Activated naive CD4-positive, alpha-beta T cell treated with anti-CD3 and anti-CD28 coated beads, Interleukin-2, amount 50 U/mL, for 72 hours (primary cell): ENCODE data around the gene PROSER2. TPM values are rescaled to one million over a fixed set of nuclear protein-coding genes. Genes with fewer than 3 reads are reported as not detected.
"Not testable (repeated sequence)": the region's sequence is repeated elsewhere in the genome, so short reads cannot be mapped to it uniquely, and the experiment has no call there.

ENCODE experiments used
- ATAC-seq, 2 donors: fragments of 150-1000 bp; cut with Tn5 transposase; 2 replicates each; pipeline ENCODE4 v1.10.0; 2021; ENCODE audit warnings: mild to moderate bottlenecking in 2 of 2, moderate library complexity in 2 of 2
- DNase-seq, 2 donors: peaks; one replicate each; pipeline ENCODE4 v3.0.0; 2021 to 2022; ENCODE audit warnings: low spot score in 2 of 2
- H3K27ac Mint-ChIP-seq, 2 donors: one replicate each; pipeline ENCODE4 v1.8.0; 2022; ENCODE audit warnings: mild to moderate bottlenecking in 2 of 2, mixed read lengths in 2 of 2
- H3K36me3 Mint-ChIP-seq, 2 donors: one replicate each; pipeline ENCODE4 v1.8.0; 2022; ENCODE audit warnings: mixed read lengths in 2 of 2
- H3K9me3 Mint-ChIP-seq, 2 donors: one replicate each; pipeline ENCODE4 v1.8.0; 2022; ENCODE audit warnings: mixed read lengths in 2 of 2
- total RNA-seq, 2 donors: library from RNA; stranded (reverse); gene quantifications; one replicate each; pipeline ENCODE4 v1.2.3, GENCODE V29; 2022

The PROSER2 gene
- total RNA-seq, 2 donors from 2014 or later, result 0.55 to 1.2 TPM

- ATAC-seq, result no peak
- no peaks in the 10 kb centered on the region for H3K9me3 Mint-ChIP-seq
- H3K36me3 Mint-ChIP-seq, result no peaks in the 10 kb centered on the region
- no peak overlapping the region for H3K27ac Mint-ChIP-seq
- peak in 1 of 2 donors; percentile 34 for DNase-seq
These were observed 26.8 kb downstream of the PROSER2 start for GRCh38 chr10:11849911-11850310.

GRCh38 chr10:11851910-11852309 lies 28.8 kb downstream of the PROSER2 start:
- ATAC-seq (no peak), DNase-seq (no peak)
- no peaks in the 10 kb centered on the region for H3K9me3 Mint-ChIP-seq
- no peak overlapping the region for H3K27ac Mint-ChIP-seq
- no peaks in the 10 kb centered on the region for H3K36me3 Mint-ChIP-seq

GRCh38 chr10:11852637-11853036 lies 29.5 kb downstream of the PROSER2 start:
- DNase-seq, H3K27ac Mint-ChIP-seq, ATAC-seq, H3K36me3 Mint-ChIP-seq, H3K9me3 Mint-ChIP-seq: not testable (repeated sequence)

- no peak for ATAC-seq
- no peaks in the 10 kb centered on the region for H3K9me3 Mint-ChIP-seq
- H3K27ac Mint-ChIP-seq, result no peak overlapping the region
- no peak for DNase-seq
- H3K36me3 Mint-ChIP-seq, result no peaks in the 10 kb centered on the region
These were observed 30.3 kb downstream of the PROSER2 start for GRCh38 chr10:11853468-11853867.

- no peaks in the 10 kb centered on the region for H3K9me3 Mint-ChIP-seq
- H3K36me3 Mint-ChIP-seq, result no peaks in the 10 kb centered on the region
- ATAC-seq (no peak), DNase-seq (no peak)
- no peak overlapping the region for H3K27ac Mint-ChIP-seq
These were observed 31.1 kb downstream of the PROSER2 start for GRCh38 chr10:11854301-11854700.

GRCh38 chr10:11856089-11856488 lies 32.9 kb downstream of the PROSER2 start:
- Mint-ChIP-seq H3K36me3 (no peaks in the 10 kb centered on the region), H3K9me3 (no peaks in the 10 kb centered on the region), H3K27ac (no peak overlapping the region)
- ATAC-seq (no peak), DNase-seq (no peak)

DNA sequence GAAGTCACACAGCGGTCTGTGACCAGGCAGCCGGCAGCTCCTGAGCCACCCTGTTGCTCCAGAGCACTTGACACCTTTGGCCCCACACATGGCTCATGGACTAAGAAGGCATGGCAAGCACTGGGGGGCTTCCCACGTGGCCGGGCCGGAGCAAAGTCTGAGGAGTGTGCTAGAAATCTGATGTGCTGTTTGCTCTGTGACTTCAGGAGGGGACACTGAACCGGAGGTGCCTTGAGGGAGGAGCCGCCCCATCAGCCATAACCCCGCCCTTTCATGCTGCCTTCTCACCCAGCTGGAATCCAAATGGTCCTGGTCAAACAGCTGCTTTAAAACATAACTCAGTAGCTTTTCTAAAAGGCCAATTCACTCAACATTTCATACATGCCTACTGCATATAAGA lies 33.5 kb downstream of the PROSER2 start:
- ATAC-seq, result no peak
- Mint-ChIP-seq H3K27ac (no peak overlapping the region), H3K9me3 (no peaks in the 10 kb centered on the region), H3K36me3 (no peaks in the 10 kb centered on the region)
- DNase-seq, result no peak

DNA sequence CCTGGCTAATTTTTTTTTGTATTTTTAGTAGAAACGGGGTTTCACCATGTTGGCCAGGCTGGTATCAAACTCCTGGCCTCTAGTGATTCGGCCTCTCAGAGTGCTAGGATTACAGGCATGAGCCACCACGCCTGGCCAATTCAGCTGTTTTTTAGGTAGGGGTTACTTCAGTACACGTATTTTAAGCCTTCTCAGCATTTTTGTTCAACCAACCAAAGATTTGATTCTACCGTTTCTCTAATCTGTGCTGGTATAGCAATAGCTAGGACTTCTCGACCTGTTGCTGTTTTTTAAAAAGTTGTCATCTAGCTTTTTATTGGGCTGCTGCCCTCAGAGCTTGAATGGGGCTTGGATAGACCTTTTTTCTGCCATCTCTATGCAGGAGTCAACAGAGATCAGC lies 34.9 kb downstream of the PROSER2 start:
- Mint-ChIP-seq H3K36me3 (no peaks in the 10 kb centered on the region), H3K9me3 (no peaks in the 10 kb centered on the region), H3K27ac (no peak overlapping the region)
- no peak for ATAC-seq
- DNase-seq, result no peak

DNA sequence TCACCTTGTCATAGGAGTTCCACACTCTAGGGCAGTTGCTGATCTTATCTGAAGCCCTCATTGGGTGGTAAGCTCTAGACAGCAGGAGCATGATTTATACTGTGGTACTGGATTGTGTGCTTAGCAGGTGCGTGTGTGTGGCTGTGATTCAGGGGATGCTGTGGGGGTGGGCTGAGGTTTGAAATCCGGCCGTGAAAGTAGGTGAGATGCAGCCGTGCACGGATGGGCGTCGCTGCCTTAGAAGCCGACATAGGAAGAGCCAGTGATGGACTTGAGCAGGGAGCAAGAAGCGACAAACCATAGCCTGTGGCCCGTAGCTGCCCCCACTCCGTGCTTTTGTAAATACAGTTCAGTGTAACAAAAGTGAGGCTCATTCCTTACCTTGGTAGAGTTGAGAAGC lies 38.2 kb downstream of the PROSER2 start:
- H3K9me3 Mint-ChIP-seq, result no peaks in the 10 kb centered on the region
- H3K27ac Mint-ChIP-seq, result no peak overlapping the region
- no peaks in the 10 kb centered on the region for H3K36me3 Mint-ChIP-seq
- ATAC-seq (no peak), DNase-seq (no peak)

DNA sequence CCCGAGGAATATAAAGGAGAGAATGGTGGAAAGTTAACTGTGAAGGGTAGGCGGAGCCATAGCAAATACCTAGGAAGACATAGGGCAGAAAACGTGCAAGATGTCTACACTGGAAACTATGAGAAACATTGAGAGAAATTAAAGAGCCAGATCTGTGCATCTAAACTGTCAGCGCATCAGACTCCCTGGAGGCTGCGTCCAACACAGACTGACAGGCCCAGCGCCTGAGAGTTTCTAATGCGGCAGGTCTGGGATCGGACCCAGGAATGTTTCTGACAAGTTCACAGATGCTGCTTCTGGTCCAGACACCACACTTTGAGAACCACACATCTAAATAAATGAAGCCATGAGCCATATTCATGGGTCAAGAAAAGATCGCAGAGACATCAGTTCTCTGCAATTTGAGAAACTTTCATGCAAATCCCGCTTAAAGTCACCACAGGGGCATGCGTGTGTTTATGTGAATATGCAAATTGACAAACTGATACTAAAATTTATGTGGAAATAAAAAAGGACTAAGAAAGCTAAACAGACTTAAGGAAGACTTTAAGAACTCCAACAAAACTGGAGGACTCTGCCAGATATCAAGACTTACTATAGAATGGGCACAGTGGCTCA lies 38.8 kb downstream of the PROSER2 start:
- H3K9me3 Mint-ChIP-seq, result no peaks in the 10 kb centered on the region
- ATAC-seq (no peak), DNase-seq (no peak)
- H3K36me3 Mint-ChIP-seq, result no peaks in the 10 kb centered on the region
- no peak overlapping the region for H3K27ac Mint-ChIP-seq

- DNase-seq (peak in 1 of 2 donors; percentile 54), ATAC-seq (peak; percentile 95 to 98)
- peak overlapping the region in 1 of 2 donors; percentile 22 for H3K27ac Mint-ChIP-seq
- H3K36me3 Mint-ChIP-seq, result no peaks in the 10 kb centered on the region
- H3K9me3 Mint-ChIP-seq, result no peaks in the 10 kb centered on the region
These were observed 40.4 kb downstream of the PROSER2 start for GRCh38 chr10:11863353-11864109.

DNA sequence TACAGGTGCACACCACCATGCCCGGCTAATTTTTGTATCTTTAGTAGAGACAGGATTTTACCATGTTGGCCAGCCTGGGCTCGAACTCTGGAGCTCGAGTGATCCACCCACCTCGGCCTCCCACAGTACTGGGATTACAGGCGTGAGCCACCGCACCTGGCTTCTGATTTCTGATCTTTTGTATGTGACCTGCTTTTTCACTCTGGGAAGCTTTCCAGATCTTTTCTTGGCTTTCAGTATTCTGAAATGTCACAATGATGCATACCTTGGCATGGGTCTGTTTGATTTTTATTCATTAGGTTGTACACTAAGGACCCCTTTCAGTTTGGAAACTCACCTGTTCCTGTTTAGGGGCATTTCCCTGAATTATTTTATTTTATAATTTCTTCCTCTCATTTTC lies 41.6 kb downstream of the PROSER2 start:
- Mint-ChIP-seq H3K9me3 (no peaks in the 10 kb centered on the region), H3K27ac (no peak overlapping the region), H3K36me3 (no peaks in the 10 kb centered on the region)
- ATAC-seq, result no peak
- DNase-seq, result no peak

DNA sequence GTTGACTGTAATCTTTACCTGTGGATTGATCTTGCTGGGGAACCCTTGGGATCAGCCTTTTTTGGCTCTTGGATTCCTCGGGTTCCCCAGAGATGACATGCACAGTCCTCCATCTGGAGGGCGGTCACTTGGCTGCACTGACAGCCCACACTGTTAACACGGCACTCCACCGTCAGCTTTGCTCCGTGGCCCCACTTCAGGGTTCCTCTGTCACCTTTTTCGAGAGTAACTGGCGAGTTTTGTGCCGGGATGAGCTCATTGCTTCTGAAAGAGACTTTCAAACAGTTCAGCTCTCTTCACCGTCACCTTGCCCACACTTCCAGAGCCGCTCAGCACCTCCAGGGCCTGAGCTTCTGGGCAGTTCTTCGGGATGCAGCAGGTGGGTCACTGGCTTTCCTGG lies 42.4 kb downstream of the PROSER2 start:
- ATAC-seq (no peak), DNase-seq (no peak)
- Mint-ChIP-seq H3K36me3 (no peaks in the 10 kb centered on the region), H3K27ac (no peak overlapping the region), H3K9me3 (no peaks in the 10 kb centered on the region)

DNA sequence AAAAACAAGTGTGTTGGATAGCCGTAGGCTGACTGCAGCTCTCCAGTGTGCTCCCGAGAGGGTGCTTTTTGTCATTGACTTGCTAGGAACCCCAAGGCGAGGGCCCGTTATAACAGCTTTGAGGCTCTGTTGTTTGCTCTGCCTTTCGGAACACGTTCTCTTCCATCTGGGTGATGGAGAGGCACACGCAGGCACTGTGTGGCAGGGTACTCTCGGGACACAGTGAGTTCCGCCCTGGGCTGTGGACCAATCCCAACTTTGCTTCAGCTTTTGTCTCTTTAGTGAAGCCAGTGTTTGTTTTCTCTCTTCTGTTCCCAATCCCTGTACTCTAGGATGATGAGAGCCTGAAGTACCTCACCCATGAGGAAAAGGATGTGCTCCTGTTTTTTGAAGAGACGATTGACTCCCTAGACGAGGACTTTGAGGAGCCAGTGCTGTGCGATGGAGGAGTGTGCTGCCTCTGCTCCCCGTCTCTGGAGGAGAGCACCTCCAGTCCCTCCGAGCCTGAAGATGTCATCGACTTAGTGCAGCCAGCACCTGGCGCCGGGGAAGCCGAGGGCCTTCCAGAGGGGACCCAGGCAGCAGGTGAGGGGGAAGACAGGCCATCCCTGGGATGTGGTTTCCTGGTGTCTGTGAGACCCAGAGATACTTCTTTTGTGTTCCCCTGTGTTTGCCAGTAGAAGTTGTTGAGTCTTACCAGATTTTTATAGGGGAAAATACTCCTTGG lies 43.2 kb downstream of the PROSER2 start:
- Mint-ChIP-seq H3K27ac (no peak overlapping the region), H3K36me3 (no peaks in the 10 kb centered on the region), H3K9me3 (no peaks in the 10 kb centered on the region)
- no peak for DNase-seq
- no peak for ATAC-seq

DNA sequence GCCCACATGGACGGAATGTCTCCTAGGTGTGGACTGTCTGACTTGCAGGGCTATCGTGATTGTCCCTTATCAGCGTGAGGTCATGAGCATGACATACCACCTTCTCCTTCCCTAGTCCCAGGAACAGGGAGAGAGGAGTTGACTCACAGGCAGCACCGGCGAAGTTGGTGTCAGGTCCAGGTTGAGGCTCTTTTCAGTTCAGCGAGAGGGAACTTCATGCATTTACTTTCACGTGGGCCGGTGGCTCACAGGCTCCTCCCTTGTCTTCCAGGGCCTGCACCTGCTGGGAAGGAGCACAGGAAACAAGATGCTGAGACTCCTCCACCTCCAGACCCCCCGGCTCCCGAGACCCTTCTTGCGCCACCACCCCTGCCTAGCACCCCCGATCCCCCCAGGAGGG lies 46.1 kb downstream of the PROSER2 start:
- ATAC-seq (no peak), DNase-seq (no peak)
- no peaks in the 10 kb centered on the region for H3K36me3 Mint-ChIP-seq
- no peak overlapping the region for H3K27ac Mint-ChIP-seq
- no peaks in the 10 kb centered on the region for H3K9me3 Mint-ChIP-seq

GRCh38 chr10:11869743-11870460 lies 46.7 kb downstream of the PROSER2 start:
- DNase-seq (no peak), ATAC-seq (no peak)
- H3K27ac Mint-ChIP-seq, result no peak overlapping the region
- no peaks in the 10 kb centered on the region for H3K36me3 Mint-ChIP-seq
- no peaks in the 10 kb centered on the region for H3K9me3 Mint-ChIP-seq

DNA sequence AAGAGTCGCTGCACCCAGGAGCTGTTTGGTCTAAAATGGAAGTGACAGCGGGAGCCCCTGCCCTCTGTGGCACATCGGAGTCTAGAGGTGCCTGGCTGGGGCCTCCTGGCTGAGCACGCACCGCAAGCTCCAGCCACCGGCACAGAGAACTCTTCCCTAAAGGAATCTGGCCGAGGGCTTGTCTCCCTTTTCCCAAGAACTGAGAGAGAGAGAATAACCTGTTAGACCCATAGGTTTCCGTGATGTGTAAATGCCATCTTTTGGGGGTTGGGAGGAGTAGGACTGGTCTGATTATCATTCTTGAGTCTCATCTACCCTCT lies 47.3 kb downstream of the PROSER2 start:
- ATAC-seq (no peak), DNase-seq (no peak)
- H3K27ac Mint-ChIP-seq, result no peak overlapping the region
- H3K36me3 Mint-ChIP-seq, result no peaks in the 10 kb centered on the region
- no peaks in the 10 kb centered on the region for H3K9me3 Mint-ChIP-seq
